Stimulated activated CD8-positive, alpha-beta memory T cell treated with anti-CD3 and anti-CD28 coated beads, Interleukin-2, amount 100 ng/mL, for 1 hour (primary cell): ENCODE data around the gene AHI1.

ENCODE experiments used
- DNase-seq, 2 donors: peaks; one replicate each; pipeline ENCODE4 v3.0.0-alpha.2; 2020; ENCODE audit warnings: low read depth in 2 of 2

Gene AHI1

GRCh38 chr6:135329851-135330803, 167.4 kb downstream of the AHI1 start:
- DNase-seq, result no peak

- no peak for DNase-seq
Measured at GRCh38 chr6:135328136-135328535, 169.4 kb downstream of the AHI1 start.

- no peak for DNase-seq
Measured at GRCh38 chr6:135325624-135326424, 171.7 kb downstream of the AHI1 start.

GRCh38 chr6:135324531-135324930, 173.0 kb downstream of the AHI1 start:
- DNase-seq, result no peak

- no peak for DNase-seq
Measured at GRCh38 chr6:135323979-135324378, 173.6 kb downstream of the AHI1 start.

- DNase-seq, result no peak
Measured at GRCh38 chr6:135323202-135323668, 174.3 kb downstream of the AHI1 start.

GRCh38 chr6:135322427-135323201, 174.9 kb downstream of the AHI1 start:
- DNase-seq, result no peak

- no peak for DNase-seq
Measured at GRCh38 chr6:135320721-135321621, 176.6 kb downstream of the AHI1 start.

GRCh38 chr6:135319819-135320218, 177.7 kb downstream of the AHI1 start:
- no peak for DNase-seq

GRCh38 chr6:135318738-135319469, 178.6 kb downstream of the AHI1 start:
- DNase-seq, result no peak

- DNase-seq, result no peak
Measured at GRCh38 chr6:135314543-135314942, 183.0 kb downstream of the AHI1 start.

- DNase-seq, result no peak
Measured at GRCh38 chr6:135311446-135312200, 185.9 kb downstream of the AHI1 start.

GRCh38 chr6:135310291-135310690, 187.2 kb downstream of the AHI1 start:
- DNase-seq, result no peak

- DNase-seq, result no peak
Measured at GRCh38 chr6:135306740-135307420, 190.7 kb downstream of the AHI1 start.

GRCh38 chr6:135306166-135306565, 191.4 kb downstream of the AHI1 start:
- no peak for DNase-seq

- DNase-seq, result no peak
Measured at GRCh38 chr6:135305684-135306083, 191.9 kb downstream of the AHI1 start.

- no peak for DNase-seq
Measured at GRCh38 chr6:135304883-135305282, 192.7 kb downstream of the AHI1 start.

- DNase-seq, result no peak
Measured at GRCh38 chr6:135301304-135301703, 196.2 kb downstream of the AHI1 start.

GRCh38 chr6:135300576-135300975, 197.0 kb downstream of the AHI1 start:
- DNase-seq, result no peak
